ENCODE results near the gene HTR3B.
"Not testable (repeated sequence)": the region's sequence is repeated elsewhere in the genome, so short reads cannot be mapped to it uniquely, and the experiment has no call there.

The HTR3B gene

DNA sequence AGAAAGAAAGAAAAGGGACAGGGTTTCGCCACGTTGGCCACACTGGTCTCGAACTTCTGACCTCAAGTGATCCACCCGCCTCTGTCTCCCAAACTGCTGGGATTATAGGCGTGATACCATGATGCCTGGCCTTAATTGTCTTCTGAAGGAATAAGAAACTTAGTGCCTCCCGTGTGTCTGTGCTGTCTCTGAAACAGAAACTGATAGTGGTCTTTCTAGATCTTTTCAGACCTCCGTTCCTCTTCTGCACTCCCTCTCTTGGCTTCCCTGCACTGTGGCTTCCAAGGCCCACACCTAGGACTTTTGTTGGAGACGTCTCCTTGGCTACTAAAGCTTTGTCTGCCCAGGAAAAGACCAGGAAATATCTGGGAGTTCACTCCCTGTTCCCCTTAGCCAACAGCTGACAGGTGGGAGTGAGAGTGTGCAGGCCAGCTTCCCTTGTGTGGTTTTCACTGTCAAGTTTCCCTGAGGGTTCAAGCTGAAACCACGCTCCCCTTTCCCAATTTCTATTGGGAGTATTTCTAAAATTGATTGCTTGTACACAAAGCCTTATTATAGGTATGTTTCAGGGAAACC lies 10.1 kb upstream of the HTR3B start:
- no peaks in the 10 kb centered on the region for H3K4me1 ChIP-seq (ENCODE audit: insufficient read depth, low read length)

DNA sequence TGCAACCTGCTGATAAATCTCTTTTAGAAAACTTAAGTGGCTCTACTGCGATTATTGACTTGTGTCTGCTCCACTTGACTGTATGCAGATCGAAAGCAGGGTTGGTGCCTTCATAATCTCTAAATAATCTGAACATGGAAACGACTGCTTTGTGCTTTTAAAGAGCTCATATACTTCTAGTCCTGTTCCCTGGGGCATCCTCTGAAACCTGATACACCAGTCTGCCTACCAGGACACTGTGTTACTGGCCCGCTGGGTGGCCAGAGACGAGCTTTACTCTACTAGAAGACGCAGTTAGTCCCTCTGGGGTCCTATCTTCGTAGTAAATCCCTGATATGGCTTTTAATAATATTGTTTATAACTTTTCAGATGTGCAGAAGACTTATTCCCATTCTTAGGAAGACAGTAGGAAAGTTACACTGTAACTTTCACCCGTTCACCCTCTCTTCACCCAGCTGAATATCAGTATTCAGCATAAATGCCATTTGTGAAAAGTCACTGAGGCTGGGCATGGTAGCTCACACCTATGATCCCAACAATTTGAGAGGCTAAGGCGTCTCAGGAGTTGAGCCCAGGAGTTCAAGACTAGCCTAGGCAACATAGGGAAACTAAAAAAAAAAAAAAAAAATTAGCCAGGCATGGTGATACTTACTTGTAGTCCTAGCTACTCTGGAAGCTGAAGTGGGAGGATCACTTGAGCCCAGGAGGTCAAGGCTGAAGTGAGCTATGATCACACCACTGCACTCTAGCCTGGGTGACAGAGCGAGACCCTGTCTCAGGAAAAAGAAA lies 9.0 kb upstream of the HTR3B start:
- Histone ChIP-seq H3K27me3 (ENCODE audit: control insufficient read depth in 1 of 2, insufficient read depth in 2 of 2, low read length in 2 of 2) (no peaks in the 10 kb centered on the region), H3K9ac (ENCODE audit: low read length) (no peak overlapping the region), H3K4me3 (ENCODE audit: low read depth in 1 of 2, low read length in 2 of 2) (no peak overlapping the region), H3K4me1 (ENCODE audit: insufficient read depth, low read length) (no peaks in the 10 kb centered on the region), H3K27ac (ENCODE audit: low read depth, low read length) (no peak overlapping the region), H3K36me3 (ENCODE audit: insufficient read depth, low read length) (no peaks in the 10 kb centered on the region), H3K9me3 (ENCODE audit: low read length) (no peaks in the 10 kb centered on the region)

More for the DNA sequence above, 10.1 kb upstream of the HTR3B start:
- H3K27me3 ChIP-seq (ENCODE audit: control insufficient read depth in 1 of 2, insufficient read depth in 2 of 2, low read length in 2 of 2), result no peaks in the 10 kb centered on the region
- H3K9ac ChIP-seq (ENCODE audit: low read length), result no peak overlapping the region
- H3K4me3 ChIP-seq (ENCODE audit: low read depth in 1 of 2, low read length in 2 of 2), result no peak overlapping the region
- H3K36me3 ChIP-seq (ENCODE audit: insufficient read depth, low read length), result no peaks in the 10 kb centered on the region
- no peak overlapping the region for H3K27ac ChIP-seq (ENCODE audit: low read depth, low read length)
- no peaks in the 10 kb centered on the region for H3K9me3 ChIP-seq (ENCODE audit: low read length)

DNA sequence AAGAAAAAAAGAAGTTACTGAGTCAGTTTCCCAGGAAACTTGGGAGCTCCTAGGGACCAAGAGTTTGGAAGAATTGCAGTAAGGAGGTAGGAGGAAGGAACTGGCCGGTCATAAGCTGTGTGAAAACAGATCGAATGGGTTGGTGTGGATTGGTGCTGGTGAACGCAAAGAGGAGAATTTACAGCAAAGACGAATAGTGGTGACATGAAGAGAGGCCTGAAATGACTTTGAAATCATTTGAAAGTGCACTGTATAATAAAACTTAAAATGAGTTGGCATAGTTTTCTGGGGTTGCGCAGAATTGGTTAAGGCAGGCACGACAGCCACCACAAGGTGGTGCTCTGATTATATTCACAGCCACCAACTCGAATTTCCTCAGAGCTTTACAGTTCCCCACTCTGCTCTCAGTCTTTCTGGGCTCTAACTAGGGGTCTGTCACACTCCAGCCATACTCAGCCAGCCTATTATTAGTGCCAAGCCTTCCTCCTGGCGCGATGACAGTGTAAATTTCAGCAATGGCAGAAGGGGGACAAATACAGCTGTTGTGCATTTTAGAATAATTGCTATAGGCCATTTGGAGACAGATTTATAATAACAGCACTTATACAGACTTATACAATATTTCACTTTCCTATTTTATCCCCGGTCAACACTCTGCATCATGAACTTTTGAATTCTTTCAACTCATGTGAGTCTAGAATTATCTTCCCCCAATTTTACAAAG lies 8.3 kb upstream of the HTR3B start:
- H3K9me3 ChIP-seq (ENCODE audit: low read length), result no peaks in the 10 kb centered on the region
- H3K27me3 ChIP-seq (ENCODE audit: control insufficient read depth in 1 of 2, insufficient read depth in 2 of 2, low read length in 2 of 2), result no peaks in the 10 kb centered on the region
- H3K4me3 ChIP-seq (ENCODE audit: low read depth in 1 of 2, low read length in 2 of 2), result no peak overlapping the region
- no peaks in the 10 kb centered on the region for H3K4me1 ChIP-seq (ENCODE audit: insufficient read depth, low read length)
- H3K36me3 ChIP-seq (ENCODE audit: insufficient read depth, low read length), result no peaks in the 10 kb centered on the region
- no peak overlapping the region for H3K27ac ChIP-seq (ENCODE audit: low read depth, low read length)
- no peak overlapping the region for H3K9ac ChIP-seq (ENCODE audit: low read length)

DNA sequence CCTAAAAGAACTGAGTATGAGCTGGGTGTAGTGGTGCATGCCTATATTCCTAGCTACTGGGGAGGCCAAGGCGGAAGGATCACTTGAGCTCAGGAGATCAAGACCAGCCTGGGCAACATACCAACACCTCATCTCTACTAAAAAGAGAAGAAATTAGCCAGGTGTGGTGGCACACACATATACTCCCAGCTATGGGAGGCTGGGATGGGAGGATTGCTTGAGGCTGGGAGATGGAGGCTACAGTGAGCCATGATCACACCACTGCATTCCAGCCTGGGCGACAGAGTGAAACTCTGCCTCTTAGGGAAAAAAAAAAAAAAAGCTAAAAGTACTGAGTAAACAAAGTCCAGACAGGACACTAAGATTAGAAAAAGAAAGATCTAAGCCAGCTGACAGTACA lies 3.5 kb upstream of the HTR3B start:
- Histone ChIP-seq H3K27ac (ENCODE audit: low read depth, low read length) (no peak overlapping the region), H3K36me3 (ENCODE audit: insufficient read depth, low read length) (no peaks in the 10 kb centered on the region), H3K4me3 (ENCODE audit: low read depth in 1 of 2, low read length in 2 of 2) (no peak overlapping the region), H3K9ac (ENCODE audit: low read length) (no peak overlapping the region), H3K9me3 (ENCODE audit: low read length) (no peaks in the 10 kb centered on the region), H3K27me3 (ENCODE audit: control insufficient read depth in 1 of 2, insufficient read depth in 2 of 2, low read length in 2 of 2) (no peaks in the 10 kb centered on the region), H3K4me1 (ENCODE audit: insufficient read depth, low read length) (peaks cover 3% of the 10 kb centered on the region)

DNA sequence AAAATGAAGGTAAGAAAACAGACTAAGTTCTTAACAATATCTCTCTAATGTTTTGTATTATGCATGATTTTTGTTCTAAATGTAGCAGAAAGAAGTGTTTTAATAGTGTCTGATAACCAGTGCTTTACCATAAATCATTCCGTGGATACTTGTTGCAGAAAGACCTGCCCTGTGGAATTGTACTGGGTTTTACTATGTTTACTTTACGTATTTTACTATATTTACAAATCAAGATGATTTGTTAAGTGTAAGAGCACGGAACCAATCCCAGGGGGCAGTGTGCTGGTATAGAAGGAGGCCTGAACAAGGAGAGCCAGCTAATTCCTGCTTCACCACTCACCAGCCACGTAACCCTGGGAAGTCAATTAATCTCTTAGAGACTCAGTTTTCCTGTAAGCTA lies 1.4 kb downstream of the HTR3B start:
- Histone ChIP-seq H3K27ac (ENCODE audit: low read depth, low read length) (no peak overlapping the region), H3K4me1 (ENCODE audit: insufficient read depth, low read length) (peaks cover 10% of the 10 kb centered on the region), H3K9ac (ENCODE audit: low read length) (no peak overlapping the region), H3K4me3 (ENCODE audit: low read depth in 1 of 2, low read length in 2 of 2) (no peak overlapping the region), H3K36me3 (ENCODE audit: insufficient read depth, low read length) (no peaks in the 10 kb centered on the region), H3K9me3 (ENCODE audit: low read length) (no peaks in the 10 kb centered on the region), H3K27me3 (ENCODE audit: control insufficient read depth in 1 of 2, insufficient read depth in 2 of 2, low read length in 2 of 2) (no peaks in the 10 kb centered on the region)

DNA sequence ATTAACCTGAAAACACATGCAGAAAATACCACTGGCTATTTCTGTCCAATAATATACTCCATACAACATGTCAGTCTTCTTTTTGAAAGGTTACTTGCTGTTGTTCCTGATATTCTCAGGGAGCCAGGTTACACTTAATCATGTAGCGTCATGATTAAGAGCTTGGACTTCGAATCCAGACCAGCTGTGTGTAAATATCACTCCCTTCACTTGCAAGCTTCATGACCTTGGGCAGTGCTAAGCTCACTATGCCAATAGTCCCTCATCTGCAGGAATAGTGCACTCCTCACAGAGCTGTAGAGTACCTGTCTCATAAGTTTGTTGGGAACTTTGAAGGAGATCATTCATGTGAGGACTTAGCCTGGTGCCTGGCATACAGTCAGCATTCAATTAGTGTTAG lies 1.9 kb downstream of the HTR3B start:
- no peak overlapping the region for H3K9ac ChIP-seq (ENCODE audit: low read length)
- H3K27ac ChIP-seq (ENCODE audit: low read depth, low read length), result no peak overlapping the region
- H3K36me3 ChIP-seq (ENCODE audit: insufficient read depth, low read length), result no peaks in the 10 kb centered on the region
- H3K9me3 ChIP-seq (ENCODE audit: low read length), result no peaks in the 10 kb centered on the region
- H3K4me3 ChIP-seq (ENCODE audit: low read depth in 1 of 2, low read length in 2 of 2), result no peak overlapping the region
- peaks cover 10% of the 10 kb centered on the region for H3K4me1 ChIP-seq (ENCODE audit: insufficient read depth, low read length)
- no peaks in the 10 kb centered on the region for H3K27me3 ChIP-seq (ENCODE audit: control insufficient read depth in 1 of 2, insufficient read depth in 2 of 2, low read length in 2 of 2)

DNA sequence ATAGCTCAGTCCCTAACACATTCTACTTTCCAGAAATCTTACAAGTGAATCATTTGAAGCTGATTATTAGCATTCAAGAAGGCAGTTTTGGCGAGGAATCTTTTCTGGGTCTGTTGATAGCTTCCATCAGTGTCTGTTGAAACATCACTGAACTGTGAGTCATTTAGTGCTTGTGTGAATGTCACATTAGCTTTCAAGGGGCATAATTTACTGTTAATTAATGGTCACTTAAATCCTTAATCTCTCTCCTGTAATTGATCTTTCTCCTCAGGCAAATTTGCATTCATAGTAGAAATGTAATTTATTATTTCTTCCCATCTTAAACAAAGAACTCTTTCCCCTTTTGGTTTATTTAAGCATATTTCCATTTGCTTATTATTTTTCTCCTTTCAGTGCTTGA lies 2.6 kb downstream of the HTR3B start:
- Histone ChIP-seq H3K36me3 (ENCODE audit: insufficient read depth, low read length) (no peaks in the 10 kb centered on the region), H3K4me3 (ENCODE audit: low read depth in 1 of 2, low read length in 2 of 2) (no peak overlapping the region), H3K4me1 (ENCODE audit: insufficient read depth, low read length) (peaks cover 10% of the 10 kb centered on the region), H3K27me3 (ENCODE audit: control insufficient read depth in 1 of 2, insufficient read depth in 2 of 2, low read length in 2 of 2) (no peaks in the 10 kb centered on the region), H3K9me3 (ENCODE audit: low read length) (no peaks in the 10 kb centered on the region), H3K27ac (ENCODE audit: low read depth, low read length) (no peak overlapping the region), H3K9ac (ENCODE audit: low read length) (no peak overlapping the region)

DNA sequence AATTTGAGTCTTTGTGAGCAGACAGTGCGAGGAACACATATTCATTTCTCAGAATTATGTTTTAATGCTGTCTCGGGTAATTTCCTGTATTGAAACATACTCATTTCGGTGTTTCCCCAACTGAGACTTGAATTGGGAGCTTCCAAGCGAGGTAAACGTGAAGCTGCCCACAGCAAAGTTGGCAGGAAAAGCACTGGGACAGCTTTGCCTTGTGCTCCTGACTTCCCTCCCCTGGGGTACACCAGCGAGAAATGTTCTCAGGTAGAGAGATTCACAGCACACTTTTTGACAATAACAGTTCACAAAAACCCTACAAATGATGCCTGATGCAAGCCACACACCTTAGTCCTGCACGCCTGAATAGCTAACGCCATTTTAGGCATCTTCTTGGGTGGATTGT lies 3.1 kb downstream of the HTR3B start:
- Histone ChIP-seq H3K4me1 (ENCODE audit: insufficient read depth, low read length) (peaks cover 10% of the 10 kb centered on the region), H3K9me3 (ENCODE audit: low read length) (no peaks in the 10 kb centered on the region), H3K9ac (ENCODE audit: low read length) (no peak overlapping the region), H3K27me3 (ENCODE audit: control insufficient read depth in 1 of 2, insufficient read depth in 2 of 2, low read length in 2 of 2) (no peaks in the 10 kb centered on the region), H3K36me3 (ENCODE audit: insufficient read depth, low read length) (no peaks in the 10 kb centered on the region), H3K27ac (ENCODE audit: low read depth, low read length) (no peak overlapping the region), H3K4me3 (ENCODE audit: low read depth in 1 of 2, low read length in 2 of 2) (no peak overlapping the region)

DNA sequence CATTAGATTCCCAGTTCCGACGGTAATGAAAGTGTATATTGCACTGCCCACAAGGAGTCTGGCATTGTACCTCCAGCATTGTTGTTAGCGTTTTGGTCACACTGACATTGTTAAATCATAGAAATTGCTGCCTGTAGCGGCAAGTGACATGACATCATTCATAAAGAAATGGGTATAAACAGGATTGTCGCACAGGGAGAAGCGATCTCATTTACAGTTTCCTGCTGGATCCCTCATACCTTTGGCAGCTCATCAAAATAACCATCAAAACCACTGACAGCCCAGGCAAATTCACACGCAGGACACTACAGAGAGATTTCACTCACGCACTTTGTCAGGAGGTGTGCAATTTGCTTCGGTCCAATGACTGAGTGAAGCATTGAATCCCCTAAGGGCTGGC lies 3.5 kb downstream of the HTR3B start:
- H3K4me3 ChIP-seq (ENCODE audit: low read depth in 1 of 2, low read length in 2 of 2), result no peak overlapping the region
- no peak overlapping the region for H3K9ac ChIP-seq (ENCODE audit: low read length)
- H3K27ac ChIP-seq (ENCODE audit: low read depth, low read length), result no peak overlapping the region
- H3K36me3 ChIP-seq (ENCODE audit: insufficient read depth, low read length), result no peaks in the 10 kb centered on the region
- no peaks in the 10 kb centered on the region for H3K27me3 ChIP-seq (ENCODE audit: control insufficient read depth in 1 of 2, insufficient read depth in 2 of 2, low read length in 2 of 2)
- H3K4me1 ChIP-seq (ENCODE audit: insufficient read depth, low read length), result peaks cover 10% of the 10 kb centered on the region
- no peaks in the 10 kb centered on the region for H3K9me3 ChIP-seq (ENCODE audit: low read length)

DNA sequence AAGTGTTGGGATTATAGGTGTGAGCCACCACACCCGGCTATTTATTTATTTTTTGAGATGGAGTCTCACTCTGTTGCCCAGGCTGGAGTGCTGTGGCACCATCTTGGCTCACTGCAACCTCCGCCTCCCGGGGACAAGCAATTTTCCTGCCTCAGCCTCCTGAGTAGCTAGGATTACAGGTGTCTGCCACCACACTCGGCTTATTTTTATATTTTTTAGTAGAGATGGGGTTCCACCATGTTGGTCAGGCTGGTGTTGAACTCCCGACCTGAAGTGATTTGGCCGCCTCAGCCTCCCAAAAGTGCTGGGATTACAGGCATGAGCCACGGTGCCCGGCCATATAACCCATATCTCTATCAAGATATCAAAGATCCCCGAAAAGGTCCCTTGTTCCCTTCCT lies 6.9 kb downstream of the HTR3B start:
- not testable (repeated sequence) for H3K9ac ChIP-seq (ENCODE audit: low read length); H3K9me3 ChIP-seq (ENCODE audit: low read length); H3K4me3 ChIP-seq (ENCODE audit: low read depth in 1 of 2, low read length in 2 of 2)

DNA sequence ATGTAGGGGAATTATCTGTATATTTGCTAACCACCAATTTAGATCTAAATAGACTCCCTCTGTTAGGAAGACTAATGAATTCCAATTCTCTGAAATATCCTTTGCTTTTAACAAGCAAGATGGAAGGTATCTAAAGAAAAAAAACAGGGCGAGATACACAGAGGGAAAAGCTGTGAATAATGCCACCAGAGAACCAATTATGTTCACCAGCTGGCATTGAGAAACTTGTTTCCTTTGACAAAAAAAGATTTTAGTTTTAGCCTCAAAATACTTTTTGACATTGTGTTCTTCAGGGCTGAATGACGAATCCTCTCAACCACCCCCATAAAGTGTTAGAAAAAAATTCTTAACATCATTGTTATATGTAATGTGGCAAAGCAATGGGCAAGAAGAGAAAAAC lies 19.0 kb downstream of the HTR3B start:
- Histone ChIP-seq H3K4me3 (ENCODE audit: low read depth in 1 of 2, low read length in 2 of 2) (no peak overlapping the region), H3K27ac (ENCODE audit: low read depth, low read length) (no peak overlapping the region), H3K9ac (ENCODE audit: low read length) (no peak overlapping the region), H3K9me3 (ENCODE audit: low read length) (no peaks in the 10 kb centered on the region), H3K36me3 (ENCODE audit: insufficient read depth, low read length) (no peaks in the 10 kb centered on the region), H3K4me1 (ENCODE audit: insufficient read depth, low read length) (no peaks in the 10 kb centered on the region), H3K27me3 (ENCODE audit: control insufficient read depth in 1 of 2, insufficient read depth in 2 of 2, low read length in 2 of 2) (no peaks in the 10 kb centered on the region)

More for the DNA sequence above, 6.9 kb downstream of the HTR3B start:
- not testable (repeated sequence) for H3K27ac ChIP-seq (ENCODE audit: low read depth, low read length); H3K4me1 ChIP-seq (ENCODE audit: insufficient read depth, low read length); H3K27me3 ChIP-seq (ENCODE audit: control insufficient read depth in 1 of 2, insufficient read depth in 2 of 2, low read length in 2 of 2); H3K36me3 ChIP-seq (ENCODE audit: insufficient read depth, low read length)

All from muscle layer of colon (tissue), 2 donors.